Measurements from ENCODE around the gene ZNF738. TPM values are rescaled to one million over a fixed set of nuclear protein-coding genes. Genes with fewer than 3 reads are reported as not detected.

Gene ZNF738
- total and polyA plus RNA-seq, 2 of the 13 experiments (the other 11 are each of a cell fraction or from before 2014, with no cell fraction given), result 2.7 to 5.3 TPM

DNA sequence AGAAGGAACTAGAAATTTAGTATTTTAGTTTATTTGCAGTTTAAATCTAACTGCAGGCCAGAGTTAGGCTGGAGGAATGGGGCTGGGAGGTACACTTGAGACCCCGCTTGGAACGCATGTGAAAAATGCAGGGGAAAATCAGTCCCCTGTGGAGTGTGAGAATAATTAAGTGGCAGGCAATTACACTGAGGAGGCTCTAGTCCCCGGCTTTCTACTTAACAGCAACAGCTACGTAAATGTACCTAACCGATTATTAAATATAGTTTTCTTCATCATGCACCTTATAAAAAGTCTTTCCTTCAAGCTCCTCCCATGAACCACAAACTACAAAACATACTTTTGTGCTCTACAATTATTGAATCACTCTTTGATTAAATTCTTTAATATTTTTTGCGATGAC is 30.4 kb upstream of the ZNF738 start:
- H3K9ac ChIP-seq (ENCODE audit: insufficient read depth, low read depth, low read length), result peak overlapping the region; percentile 98
- peaks cover 20% of the 10 kb centered on the region for H3K79me2 ChIP-seq (ENCODE audit: insufficient read depth, low read length)
- 0 out of 5 replicates have a peak, but pooled peaks cover 0 to 8% of the 10 kb centered on the region in 2 experiments for H3K36me3 ChIP-seq (replicated peaks in 1 of 2; ENCODE audit: control insufficient read depth in 1 of 2, insufficient read depth in 2 of 2, low read length in 2 of 2)
- ATAC-seq (peak; percentile 12; the same call in 2 of the 3 replicates), DNase-seq (ENCODE audit: low spot score) (peak; percentile 3), FAIRE-seq (no peak)
- no peak overlapping the region for H2AFZ ChIP-seq (ENCODE audit: low read length)
- H3K4me3 ChIP-seq (replicated peaks in 1 of 3; ENCODE audit: insufficient read depth in 1 of 3, low read depth in 2 of 3, low read length in 3 of 3), result peak overlapping the region; percentile 84 to 96 (median 95)
- peak overlapping the region; percentile 76 for H3K4me2 ChIP-seq (ENCODE audit: low read depth, low read length)
- WGBS (ENCODE audit: low lambda C conversion rate), result 10% methylated on average over 6 of the region's 6 CpGs
- H3K4me1 ChIP-seq (ENCODE audit: insufficient read depth, low read length), result peaks cover 18% of the 10 kb centered on the region
- POLR2A ChIA-PET, result interaction anchor here (0.7 to 2.2 kb wide), 10 partner anchors 8 to 1595 kb away, joined by 3 to 21 read pairs (median 6); partner anchors contain the start of genes ZNF14, ZNF429, ZNF430 and ZNF431
- intact Hi-C loops (cut with micrococcal nuclease; ENCODE audit: unreplicated experiment), result loop anchor here (5.0 to 10.0 kb wide), 2 partner anchors 69 to 436 kb away; partner anchors contain the start of genes ZNF100 and ZNF493
- no peaks in the 10 kb centered on the region for H4K20me1 ChIP-seq (ENCODE audit: insufficient read depth, low read length)
- peaks cover 5% of the 10 kb centered on the region; the same call in 1 of the 2 replicates for H3K9me3 ChIP-seq (ENCODE audit: low read length)
- peak overlapping the region; percentile 97 for H3K27ac ChIP-seq (ENCODE audit: extremely low read length, insufficient read depth, low read length)
- CTCF ChIA-PET (ENCODE audit: low intra/inter-chr PET ratio, low total read pairs), result no interaction called here
- TF ChIP-seq ZNF225 (CRISPR knock-in tag; IDR thresholded peaks at IDR 0.05) (no peak), RARG (CRISPR knock-in tag; IDR thresholded peaks at IDR 0.05; ENCODE audit: low read depth) (no peak), ZBTB1 (CRISPR knock-in tag; IDR thresholded peaks at IDR 0.05; ENCODE audit: borderline replicate concordance) (no peak), BCL6 (CRISPR knock-in tag; IDR thresholded peaks at IDR 0.05) (no peak), POLR2AphosphoS2 (IDR thresholded peaks at IDR 0.05; ENCODE audit: low read depth, low read length) (no peak), KAT2B (IDR thresholded peaks at IDR 0.05; ENCODE audit: borderline replicate concordance, low read depth, low read length) (no peak), MEIS2 (CRISPR knock-in tag; IDR thresholded peaks at IDR 0.05) (no peak), PCBP2 (optimal IDR thresholded peaks at IDR 0.05; ENCODE audit: low read depth, low read length, poor library complexity, severe bottlenecking) (no peak), CREB1 (IDR thresholded peaks at IDR 0.05) (no peak), CREB1 (CRISPR knock-in tag; IDR thresholded peaks at IDR 0.05) (no peak), ZSCAN22 (CRISPR knock-in tag; IDR thresholded peaks at IDR 0.05) (no peak), SUZ12 (IDR thresholded peaks at IDR 0.05; ENCODE audit: low read depth, low read length) (no peak)
- TF ChIP-seq, protein P1, sequence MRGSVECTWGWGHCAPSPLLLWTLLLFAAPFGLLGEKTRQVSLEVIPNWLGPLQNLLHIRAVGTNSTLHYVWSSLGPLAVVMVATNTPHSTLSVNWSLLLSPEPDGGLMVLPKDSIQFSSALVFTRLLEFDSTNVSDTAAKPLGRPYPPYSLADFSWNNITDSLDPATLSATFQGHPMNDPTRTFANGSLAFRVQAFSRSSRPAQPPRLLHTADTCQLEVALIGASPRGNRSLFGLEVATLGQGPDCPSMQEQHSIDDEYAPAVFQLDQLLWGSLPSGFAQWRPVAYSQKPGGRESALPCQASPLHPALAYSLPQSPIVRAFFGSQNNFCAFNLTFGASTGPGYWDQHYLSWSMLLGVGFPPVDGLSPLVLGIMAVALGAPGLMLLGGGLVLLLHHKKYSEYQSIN (CRISPR knock-in tag; IDR thresholded peaks at IDR 0.05; ENCODE audit: borderline replicate concordance), result no peak
- TF ChIP-seq, protein P2, sequence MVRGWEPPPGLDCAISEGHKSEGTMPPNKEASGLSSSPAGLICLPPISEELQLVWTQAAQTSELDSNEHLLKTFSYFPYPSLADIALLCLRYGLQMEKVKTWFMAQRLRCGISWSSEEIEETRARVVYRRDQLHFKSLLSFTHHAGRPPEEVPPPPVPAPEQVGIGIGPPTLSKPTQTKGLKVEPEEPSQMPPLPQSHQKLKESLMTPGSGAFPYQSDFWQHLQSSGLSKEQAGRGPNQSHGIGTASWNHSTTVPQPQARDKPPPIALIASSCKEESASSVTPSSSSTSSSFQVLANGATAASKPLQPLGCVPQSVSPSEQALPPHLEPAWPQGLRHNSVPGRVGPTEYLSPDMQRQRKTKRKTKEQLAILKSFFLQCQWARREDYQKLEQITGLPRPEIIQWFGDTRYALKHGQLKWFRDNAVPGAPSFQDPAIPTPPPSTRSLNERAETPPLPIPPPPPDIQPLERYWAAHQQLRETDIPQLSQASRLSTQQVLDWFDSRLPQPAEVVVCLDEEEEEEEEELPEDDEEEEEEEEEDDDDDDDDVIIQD (CRISPR knock-in tag; IDR thresholded peaks at IDR 0.05; ENCODE audit: low read depth), result no peak
- TF ChIP-seq, protein P3, sequence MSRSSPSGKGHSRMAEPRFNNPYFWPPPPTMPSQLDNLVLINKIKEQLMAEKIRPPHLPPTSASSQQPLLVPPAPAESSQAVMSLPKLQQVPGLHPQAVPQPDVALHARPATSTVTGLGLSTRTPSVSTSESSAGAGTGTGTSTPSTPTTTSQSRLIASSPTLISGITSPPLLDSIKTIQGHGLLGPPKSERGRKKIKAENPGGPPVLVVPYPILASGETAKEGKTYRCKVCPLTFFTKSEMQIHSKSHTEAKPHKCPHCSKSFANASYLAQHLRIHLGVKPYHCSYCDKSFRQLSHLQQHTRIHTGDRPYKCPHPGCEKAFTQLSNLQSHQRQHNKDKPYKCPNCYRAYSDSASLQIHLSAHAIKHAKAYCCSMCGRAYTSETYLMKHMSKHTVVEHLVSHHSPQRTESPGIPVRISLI (CRISPR knock-in tag; IDR thresholded peaks at IDR 0.05; ENCODE audit: borderline replicate concordance), result no peak
- no peaks in the 10 kb centered on the region; a peak in 1 of 5 replicates for H3K27me3 ChIP-seq (ENCODE audit: control insufficient read depth in 1 of 2, insufficient read depth in 2 of 2, low read length in 2 of 2)
- in situ Hi-C loops (cut with HindIII; ENCODE audit: extremely low pct_ligation_motif_present, low pct_unique_long_range_greater_than_20kb), result no loop called here
- no TSS peak for BruUV-seq (replicated peaks)

Measured in HepG2 (cell line).